ENCODE results near the gene DLX3.

GRCh38 chr17:50035421-50035879, 40.4 kb upstream of the DLX3 start:
- TF ChIP-seq EZH2 (IDR thresholded peaks at IDR 0.05; ENCODE audit: low read depth) (no peak), CTCF (conservative IDR thresholded peaks at IDR 0.05) (no peak)

Measured in PC-9 (cell line).